ENCODE results near the gene ARID2. TPM values are rescaled to one million over a fixed set of nuclear protein-coding genes. Genes with fewer than 3 reads are reported as not detected.

The ARID2 gene
- total and polyA plus RNA-seq, 10 of the 15 experiments (the other 5 are each of a cell fraction or from before 2014, with no cell fraction given): 9.2 to 29.8 (median 20.3) TPM

DNA sequence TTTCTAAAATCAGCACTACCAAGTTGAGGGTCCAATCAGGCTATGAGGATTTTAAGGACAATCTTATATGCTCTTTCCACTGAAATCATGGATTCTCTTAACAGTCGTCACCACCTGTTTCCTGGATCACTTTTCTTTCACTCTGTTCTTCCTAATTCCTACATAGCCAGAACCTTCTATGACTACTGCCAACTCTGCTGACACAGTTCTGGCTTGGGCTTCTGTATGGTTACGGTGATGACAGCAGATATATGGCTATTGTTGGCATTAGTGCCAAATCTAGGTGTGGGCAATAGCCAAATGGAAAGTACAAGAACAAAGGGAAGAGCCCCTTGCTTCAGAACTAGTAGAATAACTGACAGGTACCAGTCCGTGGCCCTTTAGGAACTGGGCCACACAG lies 124.0 kb downstream of the ARID2 start:
- SMC1A ChIA-PET (ENCODE audit: uncharacterized antibody, unreplicated experiment): no interaction called here
- Histone ChIP-seq H3K79me2 (ENCODE audit: control insufficient read depth, insufficient read depth, low read length) (no peaks in the 10 kb centered on the region), H3K4me1 (ENCODE audit: control insufficient read depth, insufficient read depth, low read length) (no peaks in the 10 kb centered on the region), H3K9me3 (replicated peaks; ENCODE audit: control insufficient read depth, insufficient read depth, low read length) (no peaks in the 10 kb centered on the region), H2AFZ (ENCODE audit: control insufficient read depth, low read depth, low read length) (no peak overlapping the region), H3K4me2 (ENCODE audit: control insufficient read depth, insufficient read depth) (no peak overlapping the region), H3K36me3 (ENCODE audit: control insufficient read depth in 2 of 2, insufficient read depth in 2 of 2, low read length in 1 of 2) (peaks cover 10 to 25% of the 10 kb centered on the region in 2 experiments), H3K27ac (ENCODE audit: control insufficient read depth, insufficient read depth) (no peak overlapping the region), H4K20me1 (ENCODE audit: control insufficient read depth, insufficient read depth) (no peaks in the 10 kb centered on the region), H3K9ac (ENCODE audit: control insufficient read depth, insufficient read depth, low read length) (no peak overlapping the region), H3K4me3 (no peak overlapping the region), H3K27me3 (replicated peaks in 1 of 2; ENCODE audit: control insufficient read depth in 2 of 2, insufficient read depth in 2 of 2, low read length in 1 of 2) (no peaks in the 10 kb centered on the region)
- RAD21 ChIA-PET (ENCODE audit: unreplicated experiment): no interaction called here
- POLR2A ChIA-PET: no interaction called here
- CTCF ChIA-PET: no interaction called here
- intact Hi-C loops (cut with micrococcal nuclease; ENCODE audit: unreplicated experiment): no loop called here
- no TSS peak for BruUV-seq (replicated peaks)
- 95% methylated on average over 3 of the region's 3 CpGs for WGBS (ENCODE audit: insufficient coverage, insufficient replicate concordance, low lambda C conversion rate, missing lambda C conversion rate)
- ATAC-seq (no peak), DNase-seq (ENCODE audit: low read depth, low spot score) (no peak), FAIRE-seq (no peak)
- in situ Hi-C loops (cut with MboI): no loop called here
- TF ChIP-seq FOXK2 (IDR thresholded peaks at IDR 0.05) (no peak), TCF3 (IDR thresholded peaks at IDR 0.05; ENCODE audit: borderline replicate concordance, insufficient read depth, low read depth, low read length) (no peak), MTA2 (IDR thresholded peaks at IDR 0.05; ENCODE audit: low read depth) (no peak), NR2F1 (conservative IDR thresholded peaks at IDR 0.05) (no peak), NR2C2 (IDR thresholded peaks at IDR 0.05; ENCODE audit: borderline replicate concordance, control insufficient read depth, insufficient read length, low read depth) (no peak)
- TF ChIP-seq, protein P1, sequence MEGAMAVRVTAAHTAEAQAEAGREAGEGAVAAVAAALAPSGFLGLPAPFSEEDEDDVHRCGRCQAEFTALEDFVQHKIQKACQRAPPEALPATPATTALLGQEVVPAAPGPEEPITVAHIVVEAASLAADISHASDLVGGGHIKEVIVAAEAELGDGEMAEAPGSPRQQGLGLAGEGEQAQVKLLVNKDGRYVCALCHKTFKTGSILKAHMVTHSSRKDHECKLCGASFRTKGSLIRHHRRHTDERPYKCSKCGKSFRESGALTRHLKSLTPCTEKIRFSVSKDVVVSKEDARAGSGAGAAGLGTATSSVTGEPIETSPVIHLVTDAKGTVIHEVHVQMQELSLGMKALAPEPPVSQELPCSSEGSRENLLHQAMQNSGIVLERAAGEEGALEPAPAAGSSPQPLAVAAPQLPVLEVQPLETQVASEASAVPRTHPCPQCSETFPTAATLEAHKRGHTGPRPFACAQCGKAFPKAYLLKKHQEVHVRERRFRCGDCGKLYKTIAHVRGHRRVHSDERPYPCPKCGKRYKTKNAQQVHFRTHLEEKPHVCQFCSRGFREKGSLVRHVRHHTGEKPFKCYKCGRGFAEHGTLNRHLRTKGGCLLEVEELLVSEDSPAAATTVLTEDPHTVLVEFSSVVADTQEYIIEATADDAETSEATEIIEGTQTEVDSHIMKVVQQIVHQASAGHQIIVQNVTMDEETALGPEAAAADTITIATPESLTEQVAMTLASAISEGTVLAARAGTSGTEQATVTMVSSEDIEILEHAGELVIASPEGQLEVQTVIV (IDR thresholded peaks at IDR 0.05; ENCODE audit: borderline replicate concordance, partially characterized antibody): no peak
